ENCODE results near the gene SP2. TPM values are rescaled to one million over a fixed set of nuclear protein-coding genes. Genes with fewer than 3 reads are reported as not detected.

Gene SP2
- total RNA-seq, 1 donor from 2014 or later = 26.3 TPM

- Mint-ChIP-seq H3K36me3 (ENCODE audit: low read depth) (no peaks in the 10 kb centered on the region), H3K9me3 (no peaks in the 10 kb centered on the region), H3K27me3 (ENCODE audit: insufficient read depth) (peaks cover 62% of the 10 kb centered on the region), H3K27ac (no peak overlapping the region), H3K4me1 (ENCODE audit: low read depth) (no peaks in the 10 kb centered on the region), H3K4me3 (no peak overlapping the region)
- intact Hi-C loops (cut with micrococcal nuclease) = no loop called here
- no peak for DNase-seq (ENCODE audit: low spot score)
These were observed 22.6 kb upstream of the SP2 start for GRCh38 chr17:47873200-47874090.

DNA sequence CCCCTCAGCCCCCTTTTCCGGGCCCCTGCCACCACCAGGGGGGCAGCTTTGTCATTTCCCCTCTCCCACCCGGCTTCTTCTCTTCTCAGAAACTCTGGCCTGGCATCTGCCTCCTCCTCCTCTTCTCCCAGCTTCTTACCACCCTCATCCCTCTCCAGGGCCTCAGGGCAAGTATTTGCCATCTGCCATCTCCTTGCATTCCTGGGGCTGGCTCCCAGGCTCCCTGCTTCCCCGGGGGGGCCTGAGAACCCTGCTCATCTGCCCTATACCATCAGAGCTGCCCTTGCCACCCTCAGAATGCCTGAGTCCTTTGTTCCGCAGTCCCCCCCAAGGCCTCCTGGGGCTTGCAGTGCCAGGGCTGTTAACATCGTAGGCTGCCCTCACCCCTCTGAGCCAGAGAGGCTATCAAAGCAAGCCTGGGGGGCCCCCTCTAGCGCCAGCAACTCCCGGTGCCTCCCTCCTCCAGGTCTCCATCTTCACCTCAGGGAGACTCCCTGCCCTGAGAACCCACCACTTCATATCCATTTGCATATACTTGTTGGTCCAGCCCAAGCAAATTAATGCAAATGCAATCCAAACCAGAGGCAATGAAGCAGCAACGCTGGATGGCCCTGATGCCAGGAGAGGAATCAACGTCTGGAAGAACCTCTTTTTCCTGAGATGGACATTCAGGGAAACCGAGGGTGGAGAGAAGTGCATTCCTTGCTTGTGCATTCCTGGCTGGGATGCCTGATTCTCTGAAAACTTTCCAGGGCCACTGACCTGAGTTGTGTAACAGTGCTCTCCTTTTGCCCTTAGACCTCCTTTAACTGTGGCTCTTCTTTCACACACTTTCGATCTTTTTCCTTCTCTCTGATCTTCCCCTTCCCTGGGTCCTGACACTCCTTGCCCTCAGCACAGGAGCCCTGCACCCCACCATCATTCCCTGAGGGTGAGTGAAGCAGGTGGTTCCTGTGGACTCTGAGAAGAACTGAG lies 20.7 kb upstream of the SP2 start:
- Mint-ChIP-seq H3K36me3 (ENCODE audit: low read depth) (no peaks in the 10 kb centered on the region), H3K4me1 (ENCODE audit: low read depth) (peaks cover 5% of the 10 kb centered on the region), H3K27me3 (ENCODE audit: insufficient read depth) (peaks cover 59% of the 10 kb centered on the region), H3K27ac (no peak overlapping the region), H3K4me3 (no peak overlapping the region), H3K9me3 (no peaks in the 10 kb centered on the region)
- intact Hi-C loops (cut with micrococcal nuclease) = no loop called here
- no peak for DNase-seq (ENCODE audit: low spot score)

- intact Hi-C loops (cut with micrococcal nuclease) = no loop called here
- H3K4me3 Mint-ChIP-seq = no peak overlapping the region
- no peak overlapping the region for H3K27ac Mint-ChIP-seq
- H3K9me3 Mint-ChIP-seq = no peaks in the 10 kb centered on the region
- peaks cover 5% of the 10 kb centered on the region for H3K4me1 Mint-ChIP-seq (ENCODE audit: low read depth)
- DNase-seq (ENCODE audit: low spot score) = no peak
- H3K27me3 Mint-ChIP-seq (ENCODE audit: insufficient read depth) = peaks cover 42% of the 10 kb centered on the region
- H3K36me3 Mint-ChIP-seq (ENCODE audit: low read depth) = no peaks in the 10 kb centered on the region
These were observed 18.5 kb upstream of the SP2 start for GRCh38 chr17:47877368-47878034.

- Mint-ChIP-seq H3K36me3 (ENCODE audit: low read depth) (no peaks in the 10 kb centered on the region), H3K27me3 (ENCODE audit: insufficient read depth) (peaks cover 36% of the 10 kb centered on the region), H3K4me1 (ENCODE audit: low read depth) (peaks cover 14% of the 10 kb centered on the region), H3K27ac (no peak overlapping the region), H3K4me3 (no peak overlapping the region), H3K9me3 (no peaks in the 10 kb centered on the region)
- DNase-seq (ENCODE audit: low spot score) = no peak
- intact Hi-C loops (cut with micrococcal nuclease) = no loop called here
These were observed 17.6 kb upstream of the SP2 start for GRCh38 chr17:47878203-47879027.

- no peak for DNase-seq (ENCODE audit: low spot score)
- no peak overlapping the region for H3K4me3 Mint-ChIP-seq
- no peaks in the 10 kb centered on the region for H3K9me3 Mint-ChIP-seq
- H3K27me3 Mint-ChIP-seq (ENCODE audit: insufficient read depth) = peaks cover 34% of the 10 kb centered on the region
- no peak overlapping the region for H3K27ac Mint-ChIP-seq
- intact Hi-C loops (cut with micrococcal nuclease) = no loop called here
- peaks cover 17% of the 10 kb centered on the region for H3K4me1 Mint-ChIP-seq (ENCODE audit: low read depth)
- no peaks in the 10 kb centered on the region for H3K36me3 Mint-ChIP-seq (ENCODE audit: low read depth)
These were observed 16.9 kb upstream of the SP2 start for GRCh38 chr17:47879028-47879585.

- intact Hi-C loops (cut with micrococcal nuclease) = no loop called here
- DNase-seq (ENCODE audit: low spot score) = no peak
- Mint-ChIP-seq H3K4me1 (ENCODE audit: low read depth) (peaks cover 17% of the 10 kb centered on the region), H3K9me3 (no peaks in the 10 kb centered on the region), H3K27ac (no peak overlapping the region), H3K36me3 (ENCODE audit: low read depth) (no peaks in the 10 kb centered on the region), H3K27me3 (ENCODE audit: insufficient read depth) (peaks cover 29% of the 10 kb centered on the region), H3K4me3 (no peak overlapping the region)
These were observed 16.1 kb upstream of the SP2 start for GRCh38 chr17:47879776-47880454.

- Mint-ChIP-seq H3K4me1 (ENCODE audit: low read depth) (peaks cover 17% of the 10 kb centered on the region), H3K4me3 (no peak overlapping the region), H3K36me3 (ENCODE audit: low read depth) (no peaks in the 10 kb centered on the region), H3K27me3 (ENCODE audit: insufficient read depth) (peaks cover 18% of the 10 kb centered on the region), H3K9me3 (no peaks in the 10 kb centered on the region), H3K27ac (no peak overlapping the region)
- DNase-seq (ENCODE audit: low spot score) = no peak
- intact Hi-C loops (cut with micrococcal nuclease) = no loop called here
These were observed 13.8 kb upstream of the SP2 start for GRCh38 chr17:47882247-47882646.

- Mint-ChIP-seq H3K27me3 (ENCODE audit: insufficient read depth) (peaks cover 14% of the 10 kb centered on the region), H3K4me3 (no peak overlapping the region), H3K36me3 (ENCODE audit: low read depth) (no peaks in the 10 kb centered on the region), H3K9me3 (no peaks in the 10 kb centered on the region), H3K27ac (peak overlapping the region; percentile 43), H3K4me1 (ENCODE audit: low read depth) (peaks cover 17% of the 10 kb centered on the region)
- no peak for DNase-seq (ENCODE audit: low spot score)
- intact Hi-C loops (cut with micrococcal nuclease) = no loop called here
These were observed 13.1 kb upstream of the SP2 start for GRCh38 chr17:47882695-47883588.

- intact Hi-C loops (cut with micrococcal nuclease) = no loop called here
- no peak for DNase-seq (ENCODE audit: low spot score)
- H3K27ac Mint-ChIP-seq = no peak overlapping the region
These were observed 12.2 kb upstream of the SP2 start for GRCh38 chr17:47883589-47884426.

DNA sequence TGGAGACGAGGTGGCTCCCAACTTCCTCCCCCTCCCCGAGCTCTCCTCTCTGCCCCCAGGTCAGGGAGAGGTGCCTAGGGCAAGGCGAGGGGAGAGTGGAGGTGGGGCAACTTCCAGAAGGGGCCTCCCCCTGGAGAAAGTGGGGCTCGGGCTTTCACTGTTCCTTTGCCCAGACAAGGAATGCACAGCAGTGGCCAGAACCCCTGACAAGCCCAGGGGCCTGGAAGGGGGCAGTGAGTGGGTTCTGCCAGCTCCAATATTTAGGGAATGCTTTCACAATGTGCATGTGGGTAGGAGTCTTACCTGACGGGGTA lies 11.7 kb upstream of the SP2 start:
- no peaks in the 10 kb centered on the region for H3K9me3 Mint-ChIP-seq
- no peak overlapping the region for H3K27ac Mint-ChIP-seq
- peaks cover 12% of the 10 kb centered on the region for H3K4me1 Mint-ChIP-seq (ENCODE audit: low read depth)
- H3K36me3 Mint-ChIP-seq (ENCODE audit: low read depth) = no peaks in the 10 kb centered on the region
- no peak for DNase-seq (ENCODE audit: low spot score)
- H3K4me3 Mint-ChIP-seq = no peak overlapping the region
- peaks cover 5% of the 10 kb centered on the region for H3K27me3 Mint-ChIP-seq (ENCODE audit: insufficient read depth)
- intact Hi-C loops (cut with micrococcal nuclease) = no loop called here

More at GRCh38 chr17:47883589-47884426, 12.2 kb upstream of the SP2 start:
- H3K36me3 Mint-ChIP-seq (ENCODE audit: low read depth) = no peaks in the 10 kb centered on the region
- H3K4me1 Mint-ChIP-seq (ENCODE audit: low read depth) = peaks cover 17% of the 10 kb centered on the region
- no peaks in the 10 kb centered on the region for H3K9me3 Mint-ChIP-seq
- no peak overlapping the region for H3K4me3 Mint-ChIP-seq
- peaks cover 9% of the 10 kb centered on the region for H3K27me3 Mint-ChIP-seq (ENCODE audit: insufficient read depth)

All from activated T-helper 1 cell treated with anti-CD3 and anti-CD28 coated beads, Interleukin-12 subunit alpha, Interleukin-12 subunit beta, Interleukin-2, Interleukin-4 antibody, amounts not matched to agents 30 ng/mL and 10 ng/mL and 1 ng/mL, durations not matched to agents 14 hours and 24 hours and 36 hours (primary cell).